HG02798 (cell line): ENCODE results near the gene GPR152.
A peak's percentile ranks its signal among the peaks of the same experiment; 100 is the strongest.

ENCODE experiments used
- ATAC-seq: cut with Tn5 transposase; IDR thresholded peaks from one replicate; pipeline ENCODE4 v1.9.1; 2021; ENCODE audit warnings: mild to moderate bottlenecking; ENCODE audit not compliant: unreplicated experiment, poor library complexity

GPR152 gene

GRCh38 chr11:67401495-67402191 lies 50.9 kb downstream of the GPR152 start, which contains the start of gene PPP1CA:
PPP1CA (minus strand) TSS chr11:67401858; CDS start chr11:67401782, 76 bp downstream.
- peak; percentile 79 for ATAC-seq
